H1 (cell line): ENCODE results near the gene SMAP2. TPM values are rescaled to one million over a fixed set of nuclear protein-coding genes. Genes with fewer than 3 reads are reported as not detected.

Experiments used
- CTCF ChIA-PET: fragments of 300-600 bp; sonication (Branson Sonifier 250); formaldehyde crosslinking; loops from one replicate; lab custom pipeline; 2021; ENCODE audit not compliant: partially characterized antibody; lab: Charles Lee
- POLR2A ChIA-PET: fragments of 300-600 bp; sonication (Branson Sonifier 250); formaldehyde crosslinking; loops from one replicate; lab custom pipeline; 2021; ENCODE audit warnings: inconsistent platforms; ENCODE audit not compliant: partially characterized antibody; lab: Charles Lee
- DNase-seq, 2 experiments: peaks; one replicate each; pipeline versions ENCODE4 v3.0.0 to v3.0.0-alpha.2; 2010 to 2022; ENCODE audit warnings: low spot score in 2 of 2, low read depth in 1 of 2, mixed read lengths in 1 of 2
- FAIRE-seq: peaks from 2 replicates; lab custom pipeline; 2011; peaks lifted over from hg19 to GRCh38; lab: Jason Lieb, UNC
- H2AFZ ChIP-seq: 2 replicates; pipeline ENCODE4 v1.8.1; 2012; ENCODE audit warnings: low read length, inconsistent platforms
- H2AK5ac ChIP-seq: 2 replicates; pipeline ENCODE4 v1.6.1; 2013; ENCODE audit warnings: low read depth, low read length
- H2BK120ac ChIP-seq: replicated peaks from 2 replicates; pipeline ENCODE3; 2013; ENCODE audit warnings: low read depth, low read length, inconsistent platforms
- H2BK12ac ChIP-seq: 2 replicates; pipeline ENCODE4 v1.6.1; 2013; ENCODE audit warnings: low read depth, low read length
- H2BK15ac ChIP-seq: 2 replicates; pipeline ENCODE4 v1.6.1; 2013; ENCODE audit warnings: low read length
- H2BK20ac ChIP-seq: 2 replicates; pipeline ENCODE4 v1.6.1; 2013; ENCODE audit warnings: low read length
- H2BK5ac ChIP-seq: 2 replicates; pipeline ENCODE4 v1.6.1; 2013; ENCODE audit warnings: low read depth, low read length
- H3K14ac ChIP-seq: 2 replicates; pipeline ENCODE4 v1.6.1; 2013; ENCODE audit warnings: inconsistent platforms; ENCODE audit not compliant: insufficient read length
- H3K18ac ChIP-seq: 2 replicates; pipeline ENCODE4 v1.6.1; 2013; ENCODE audit warnings: low read length; ENCODE audit errors: extremely low read depth
- H3K23ac ChIP-seq: 2 replicates; pipeline ENCODE4 v1.6.1; 2013; ENCODE audit warnings: inconsistent platforms; ENCODE audit not compliant: insufficient read length
- H3K23me2 ChIP-seq: 2 replicates; pipeline ENCODE4 v1.6.1; 2013; ENCODE audit warnings: low read depth, low read length
- H3K27ac ChIP-seq: 2 replicates; pipeline ENCODE4 v1.6.1; 2011; ENCODE audit warnings: low read depth, low read length, inconsistent platforms
- H3K27me3 ChIP-seq, 4 experiments: replicated peaks in 1 of 4; 1 replicate in 1 of 4; 2 replicates in 3 of 4; pipeline versions ENCODE4 v1.6.1 to v1.8.1; 2011 to 2013; ENCODE audit warnings: low read length in 3 of 4, mild to moderate bottlenecking in 3 of 4, inconsistent platforms in 2 of 4, mixed read lengths in 2 of 4, moderate library complexity in 1 of 4; ENCODE audit not compliant: control insufficient read depth in 3 of 4, insufficient read depth in 3 of 4; ENCODE audit errors: extremely low read depth in 1 of 4
- H3K36me3 ChIP-seq, 4 experiments: 2 replicates each; pipeline versions ENCODE4 v1.6.1 to v1.8.1; 2011 to 2013; ENCODE audit warnings: mild to moderate bottlenecking in 4 of 4, low read length in 3 of 4, moderate library complexity in 2 of 4, control low read depth in 1 of 4, inconsistent platforms in 1 of 4; ENCODE audit not compliant: insufficient read depth in 4 of 4, control insufficient read depth in 2 of 4
- H3K4ac ChIP-seq: replicated peaks from 2 replicates; pipeline ENCODE3; 2013; ENCODE audit warnings: low read length, low read depth, mixed read lengths, inconsistent platforms; ENCODE audit not compliant: insufficient read length
- H3K4me1 ChIP-seq, 4 experiments: replicated peaks in 1 of 4; 1 replicate in 1 of 4; 2 replicates in 3 of 4; pipeline versions ENCODE4 v1.6.1 to v1.8.1; 2011 to 2013; ENCODE audit warnings: low read length in 3 of 4, inconsistent platforms in 2 of 4, mixed read lengths in 1 of 4; ENCODE audit not compliant: insufficient read depth in 4 of 4, control insufficient read depth in 3 of 4
- H3K4me2 ChIP-seq, 2 experiments: 2 replicates each; pipeline versions ENCODE4 v1.6.1 to v1.8.1; 2011 to 2013; ENCODE audit warnings: low read depth in 2 of 2, low read length in 2 of 2, control low read depth in 1 of 2, inconsistent platforms in 1 of 2, mild to moderate bottlenecking in 1 of 2; ENCODE audit not compliant: insufficient read depth in 1 of 2
- H3K4me3 ChIP-seq, 4 experiments: fragments of 200-600, 300-600 bp in 1 of 4; sonication (generic), shearing (Covaris generic), sonication (Bioruptor Twin) in 1 of 4; 2 replicates each; pipeline versions ENCODE4 v1.5.1 to v1.8.1; 2011 to 2016; ENCODE audit warnings: low read length in 4 of 4, low read depth in 3 of 4, control low read depth in 2 of 4, inconsistent platforms in 2 of 4, mild to moderate bottlenecking in 2 of 4, mixed read lengths in 1 of 4, moderate library complexity in 1 of 4; ENCODE audit not compliant: insufficient read depth in 2 of 4; ENCODE audit errors: extremely low read depth in 1 of 4
- H3K56ac ChIP-seq: replicated peaks from 2 replicates; pipeline ENCODE3; 2013; ENCODE audit warnings: low read depth, mild to moderate bottlenecking, mixed read lengths, low read length, inconsistent platforms; ENCODE audit not compliant: insufficient read length
- H3K79me1 ChIP-seq: 2 replicates; pipeline ENCODE4 v1.6.1; 2013; ENCODE audit warnings: low read depth, low read length, control low read depth
- H3K79me2 ChIP-seq, 2 experiments: 2 replicates each; pipeline versions ENCODE4 v1.6.1 to v1.8.1; 2012 to 2013; ENCODE audit warnings: low read length in 2 of 2, mild to moderate bottlenecking in 2 of 2, inconsistent platforms in 1 of 2; ENCODE audit not compliant: insufficient read depth in 2 of 2, control insufficient read depth in 1 of 2
- H3K9ac ChIP-seq, 4 experiments: replicated peaks in 1 of 4; 1 replicate in 1 of 4; 2 replicates in 3 of 4; pipeline versions ENCODE4 v1.6.1 to v1.8.1; 2011 to 2013; ENCODE audit warnings: low read depth in 3 of 4, low read length in 3 of 4, control low read depth in 2 of 4, mild to moderate bottlenecking in 2 of 4, moderate library complexity in 2 of 4, inconsistent platforms in 1 of 4; ENCODE audit errors: extremely low read depth in 1 of 4
- H3K9me3 ChIP-seq, 2 experiments: 2 replicates each; pipeline versions ENCODE4 v1.6.1 to v1.8.1; 2012 to 2013; ENCODE audit warnings: mild to moderate bottlenecking in 2 of 2, moderate library complexity in 2 of 2, control low read depth in 1 of 2, inconsistent platforms in 1 of 2, low read depth in 1 of 2, low read length in 1 of 2, mixed read lengths in 1 of 2; ENCODE audit not compliant: insufficient read depth in 2 of 2
- H4K20me1 ChIP-seq, 2 experiments: replicated peaks in 1 of 2; 2 replicates each; pipeline versions ENCODE3 to v1.8.1; 2011 to 2013; ENCODE audit warnings: inconsistent platforms in 2 of 2, low read length in 2 of 2, mild to moderate bottlenecking in 1 of 2; ENCODE audit not compliant: insufficient read depth in 2 of 2, control insufficient read depth in 1 of 2
- H4K5ac ChIP-seq: 2 replicates; pipeline ENCODE4 v1.6.1; 2013; ENCODE audit warnings: low read length, low read depth, mixed read lengths, inconsistent platforms; ENCODE audit not compliant: insufficient read length
- H4K8ac ChIP-seq: 2 replicates; pipeline ENCODE4 v1.8.0; 2013; ENCODE audit warnings: mild to moderate bottlenecking, moderate library complexity, low read length, inconsistent platforms; ENCODE audit not compliant: insufficient read depth; ENCODE audit errors: extremely low read depth
- H4K91ac ChIP-seq: replicated peaks from 2 replicates; pipeline ENCODE3; 2013; ENCODE audit warnings: low read length, mixed read lengths, inconsistent platforms; ENCODE audit not compliant: insufficient read length
- CTCF ChIP-seq, 3 experiments: IDR thresholded peaks; 1 replicate in 2 of 3; 2 replicates in 1 of 3; pipeline versions ENCODE4 v1.5.1 to v1.6.1; 2011; ENCODE audit warnings: low read length in 3 of 3, mild to moderate bottlenecking in 3 of 3, inconsistent platforms in 2 of 3, low read depth in 1 of 3, moderate library complexity in 1 of 3; ENCODE audit not compliant: insufficient read depth in 1 of 3; ENCODE audit errors: control extremely low read depth in 1 of 3
- EZH2 ChIP-seq: fragments of 200-600 bp; sonication (generic); IDR thresholded peaks from 2 replicates; pipeline ENCODE4 v1.7.1; 2012; ENCODE audit warnings: low read depth, mild to moderate bottlenecking, moderate library complexity, low read length, inconsistent platforms; ENCODE audit not compliant: severe bottlenecking
- HDAC2 ChIP-seq, 2 experiments: fragments of 300-600 bp in 1 of 2; sonication (generic) in 1 of 2; IDR thresholded peaks; 2 replicates each; pipeline ENCODE4 v1.6.1; 2011 to 2012; ENCODE audit warnings: low read depth in 2 of 2, low read length in 2 of 2, mild to moderate bottlenecking in 2 of 2, moderate library complexity in 2 of 2, borderline replicate concordance in 1 of 2, inconsistent platforms in 1 of 2
- KDM5A ChIP-seq: fragments of 200-600 bp; IDR thresholded peaks from 2 replicates; pipeline ENCODE4 v1.7.1; 2012; ENCODE audit warnings: mild to moderate bottlenecking, low read length, inconsistent platforms, mixed read lengths
- MAX ChIP-seq: IDR thresholded peaks from 2 replicates; pipeline ENCODE4 v1.6.1; 2012; ENCODE audit warnings: inconsistent platforms
- PHF8 ChIP-seq: fragments of 200-600 bp; sonication (generic); conservative IDR thresholded peaks from 2 replicates; pipeline ENCODE4 v1.7.1; 2012; ENCODE audit warnings: low read depth, mild to moderate bottlenecking, inconsistent platforms, low read length, moderate library complexity
- SAP30 ChIP-seq: fragments of 300-600 bp; sonication (generic); IDR thresholded peaks from 2 replicates; pipeline ENCODE4 v1.7.1; 2012; ENCODE audit warnings: low read length, moderate library complexity, mild to moderate bottlenecking, inconsistent platforms; ENCODE audit not compliant: insufficient read depth, insufficient replicate concordance
- SIX5 ChIP-seq: IDR thresholded peaks from 2 replicates; pipeline ENCODE4 v1.6.1; 2011; ENCODE audit warnings: mild to moderate bottlenecking, low read depth, low read length
- TAF1 ChIP-seq: IDR thresholded peaks from 2 replicates; pipeline ENCODE4 v1.6.1; 2011; ENCODE audit warnings: mild to moderate bottlenecking, low read depth, low read length
- TBP ChIP-seq: IDR thresholded peaks from 2 replicates; pipeline ENCODE4 v1.6.1; 2011; ENCODE audit warnings: low read depth, low read length, improper control_type of control experiment
- WGBS, 2 experiments: shearing (Covaris generic) in 1 of 2; methylation state at CpG; one replicate each; pipeline versions ENCODE4 v1.1.6 to v1.1.7; 2013 to 2015; ENCODE audit warnings: low lambda C conversion rate in 2 of 2, mixed read lengths in 2 of 2, inconsistent platforms in 1 of 2, low coverage in 1 of 2, missing lambda C conversion rate in 1 of 2; ENCODE audit not compliant: insufficient replicate concordance in 2 of 2, insufficient coverage in 1 of 2, insufficient read length in 1 of 2; ENCODE audit errors: extremely low coverage in 1 of 2, missing lambda C conversion rate in 1 of 2; 5-methylcytosine and 5-hydroxymethylcytosine counted together
- polyA plus RNA-seq, 7 experiments: library from polyadenylated mRNA; depleted of rRNA in 3 of 7; stranded (reverse) in 5 of 7; unstranded in 2 of 7; fragments of >200 nt in 5 of 7; fragments of 200-250 nt in 2 of 7; gene quantifications; 1 replicate in 5 of 7; 2 replicates in 1 of 7; 4 replicates in 1 of 7; pipeline versions ENCODE4 v1.2.1 to v1.2.3, GENCODE V29; 2011 to 2013; ENCODE audit warnings: missing spikeins in 2 of 7, mixed read lengths in 2 of 7
- total RNA-seq: library from RNA; stranded (reverse); fragmentation: NEBNext Ultra II Directional; extraction: Animal tissue kit (Norgen Biotek cat#: 25700); gene quantifications from 2 replicates; pipeline ENCODE4 v1.2.1, GENCODE V29; 2021

SMAP2 gene
- total and polyA plus RNA-seq, 2 of the 8 experiments (the other 6 are each of a cell fraction or from before 2014, with no cell fraction given), result 4.3 to 5.5 TPM

GRCh38 chr1:40383095-40383487 lies 9.6 kb downstream of the SMAP2 start:
- no peaks in the 10 kb centered on the region for H3K79me1 ChIP-seq
- H3K36me3 ChIP-seq, result no peaks in the 10 kb centered on the region
- H3K4me1 ChIP-seq, result peaks cover 0 to 3% (median under 1%) of the 10 kb centered on the region in 4 experiments; a peak in 1 of 7 replicates
- no peaks in the 10 kb centered on the region; a peak in 1 of 4 replicates for H3K79me2 ChIP-seq
- H2BK120ac ChIP-seq, result no peak overlapping the region
- H3K23me2 ChIP-seq, result no peaks in the 10 kb centered on the region; the same call in 1 of the 2 replicates
- no peak overlapping the region for H2BK12ac ChIP-seq
- H3K27me3 ChIP-seq, result no peaks in the 10 kb centered on the region
- no peaks in the 10 kb centered on the region for H4K20me1 ChIP-seq
- H2BK15ac ChIP-seq, result no peak overlapping the region
- POLR2A ChIA-PET, result no interaction called here
- H4K8ac ChIP-seq, result no peak overlapping the region; the same call in 1 of the 2 replicates
- H3K23ac ChIP-seq, result no peak overlapping the region
- H3K18ac ChIP-seq, result no peak overlapping the region
- H3K14ac ChIP-seq, result no peak overlapping the region
- H4K91ac ChIP-seq, result no peak overlapping the region
- peak overlapping the region in 1 of 2 experiments; percentile 37; a peak in 1 of 4 replicates for H3K4me2 ChIP-seq
- no peaks in the 10 kb centered on the region for H3K9me3 ChIP-seq
- DNase-seq (peak in 1 of 2 experiments; percentile 48), FAIRE-seq (no peak)
- no peak overlapping the region for H3K56ac ChIP-seq
- CTCF ChIA-PET, result interaction anchor here (0.6 to 1.7 kb wide), 5 partner anchors 11 to 45 kb away, joined by 3 to 5 read pairs (median 3); no protein-coding TSS in a partner anchor
- no peak overlapping the region for H2AK5ac ChIP-seq
- no peak overlapping the region for H2BK5ac ChIP-seq
- no peak overlapping the region for H2BK20ac ChIP-seq
- 0 out of 7 replicates have a peak overlapping the region, but pooled peaks of 1 of the 4 experiments have one; percentile 44 for H3K9ac ChIP-seq
- H3K4me3 ChIP-seq, result no peak overlapping the region
- H3K4ac ChIP-seq, result no peak overlapping the region
- H3K27ac ChIP-seq, result no peak overlapping the region
- no peak overlapping the region for H4K5ac ChIP-seq
- WGBS, 2 experiments, result 70% methylated on average over 7 of the region's 7 CpGs; no CpG with 5 or more reads in 1 of the 2 experiments
- peak overlapping the region; percentile 91 for H2AFZ ChIP-seq
- TF ChIP-seq SIX5 (peak; percentile 48), SAP30 (no peak), TBP (peak; percentile 19; the same call in 1 of the 2 replicates), EZH2 (no peak), PHF8 (no peak), TAF1 (0 out of 2 replicates have a peak, but pooled peaks have one; percentile 14), HDAC2 (IDR thresholded peaks at IDR 0.05; ENCODE audit: borderline replicate concordance in 1 of 2, low read depth in 2 of 2, low read length in 2 of 2) (no peak), CTCF (IDR thresholded peaks at IDR 0.05; ENCODE audit: control extremely low read depth in 1 of 3, insufficient read depth in 1 of 3, low read depth in 1 of 3, low read length in 3 of 3) (no peak), MAX (no peak), KDM5A (no peak)
